ENCODE measurements around the gene BCL7B. TPM values are rescaled to one million over a fixed set of nuclear protein-coding genes. Genes with fewer than 3 reads are reported as not detected.
"Not testable (repeated sequence)": the region's sequence is repeated elsewhere in the genome, so short reads cannot be mapped to it uniquely, and the experiment has no call there.

BCL7B gene
- total RNA-seq, 1 experiment from 2014 or later, result 57.5 TPM

DNA sequence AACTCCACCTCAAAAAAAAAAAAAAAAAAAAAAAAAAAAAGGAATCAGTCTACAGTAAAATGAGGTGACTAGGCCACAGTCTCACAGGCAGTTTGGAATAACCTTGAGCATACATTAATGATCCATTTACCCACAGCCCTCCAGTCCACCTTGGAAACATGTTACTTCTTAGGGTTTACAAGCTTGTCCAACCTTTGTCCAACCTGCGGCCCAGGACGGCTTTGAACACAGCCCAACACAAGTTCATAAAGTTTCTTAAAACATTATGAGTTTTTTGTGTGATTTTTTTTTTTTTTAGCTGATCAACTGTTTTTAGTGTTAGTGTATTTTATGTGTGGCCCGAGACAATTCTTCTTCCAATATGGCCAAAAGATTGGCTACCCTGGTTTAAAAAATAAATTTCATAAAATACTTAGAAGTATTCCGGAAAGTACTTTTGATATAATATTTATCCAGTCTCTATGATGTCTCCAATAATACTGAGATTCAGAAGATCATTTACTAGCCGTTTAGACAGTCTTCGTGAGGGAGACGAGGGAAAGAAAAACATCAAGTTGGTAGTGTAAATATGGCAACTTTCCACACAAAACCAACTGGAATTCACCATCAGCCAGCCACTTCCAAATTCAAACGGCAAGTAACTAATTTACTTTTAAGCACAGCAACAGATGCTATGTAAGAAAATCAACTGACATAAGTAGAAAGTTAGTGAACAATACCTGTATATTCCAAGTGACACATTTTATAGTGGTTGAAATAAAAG is 45.3 kb downstream of the BCL7B start:
- in situ Hi-C loops (cut with HindIII; ENCODE audit: low sequenced_read_pairs), result no loop called here
- DNase-seq (ENCODE audit: low spot score), result no peak

DNA sequence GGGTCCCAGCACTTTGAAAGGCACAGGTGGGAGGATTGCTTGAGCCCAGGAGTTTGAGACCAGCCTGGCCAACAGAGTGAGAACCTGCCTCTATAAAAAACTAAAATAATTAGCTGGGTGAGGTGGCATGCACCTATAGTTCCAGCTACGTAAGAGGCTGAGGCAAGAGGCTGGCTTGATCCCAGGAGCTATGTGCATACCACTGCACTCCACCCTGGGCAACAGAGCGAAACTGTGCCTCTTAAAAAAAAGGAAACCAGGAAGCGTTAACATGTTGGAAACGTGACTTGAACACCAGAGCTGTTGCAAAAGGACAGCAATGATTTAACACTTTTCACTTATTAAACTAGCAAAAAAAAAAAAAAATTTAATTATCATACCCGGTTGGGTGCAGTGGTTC is 48.0 kb downstream of the BCL7B start:
- DNase-seq (ENCODE audit: low spot score), result no peak
- in situ Hi-C loops (cut with HindIII; ENCODE audit: low sequenced_read_pairs), result no loop called here

DNA sequence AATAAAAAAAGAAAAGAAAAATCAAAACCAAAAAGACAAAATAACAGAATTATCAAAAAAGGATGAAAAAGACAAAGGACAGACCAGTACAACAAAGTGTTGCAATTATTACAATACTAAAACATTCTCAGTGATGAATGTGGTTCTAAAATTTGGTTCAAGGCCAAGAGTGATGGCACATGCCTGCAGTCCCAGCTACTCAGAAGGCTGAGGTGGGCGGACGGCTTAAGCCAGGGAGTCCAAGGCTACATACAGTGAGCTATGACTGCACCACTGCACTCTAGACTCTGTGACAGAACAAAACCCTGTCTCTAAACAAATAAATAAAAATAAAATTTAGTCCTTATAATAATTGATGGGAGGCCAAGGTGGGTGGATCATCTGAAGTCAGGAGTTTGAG is 49.9 kb downstream of the BCL7B start:
- in situ Hi-C loops (cut with HindIII; ENCODE audit: low sequenced_read_pairs), result no loop called here
- DNase-seq (ENCODE audit: low spot score), result no peak

GRCh38 chr7:73504920-73505319 is 52.6 kb downstream of the BCL7B start:
- no peak for DNase-seq (ENCODE audit: low spot score)
- in situ Hi-C loops (cut with HindIII; ENCODE audit: low sequenced_read_pairs), result no loop called here

DNA sequence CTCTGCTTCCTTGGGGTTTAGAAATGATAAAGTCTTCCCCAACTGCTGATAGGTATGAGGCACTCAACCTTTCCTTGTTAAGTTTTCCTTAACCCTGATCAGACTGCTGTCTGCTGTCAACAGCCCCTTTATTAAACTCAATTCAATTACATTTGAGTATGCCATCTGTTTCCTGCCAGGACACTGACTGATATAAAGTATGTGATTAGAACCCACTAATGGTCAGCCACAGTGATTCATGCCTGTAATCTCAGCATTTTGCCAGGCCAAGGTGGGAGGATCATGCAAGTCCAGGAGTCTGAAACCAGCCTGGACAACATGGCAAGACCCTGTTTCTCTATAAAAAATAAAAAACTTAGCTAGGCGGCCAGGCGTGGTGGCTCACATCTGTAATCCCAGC is 53.5 kb downstream of the BCL7B start:
- no peak for DNase-seq (ENCODE audit: low spot score)
- in situ Hi-C loops (cut with HindIII; ENCODE audit: low sequenced_read_pairs), result no loop called here

- DNase-seq (ENCODE audit: low spot score), result no peak
- in situ Hi-C loops (cut with HindIII; ENCODE audit: low sequenced_read_pairs), result no loop called here
These were observed 54.3 kb downstream of the BCL7B start for GRCh38 chr7:73503229-73503628.

- in situ Hi-C loops (cut with HindIII; ENCODE audit: low sequenced_read_pairs), result no loop called here
- no peak for DNase-seq (ENCODE audit: low spot score)
These were observed 60.9 kb downstream of the BCL7B start for GRCh38 chr7:73496626-73497025.

- in situ Hi-C loops (cut with HindIII; ENCODE audit: low sequenced_read_pairs), result not testable (repeated sequence)
These were observed 62.0 kb downstream of the BCL7B start for GRCh38 chr7:73495507-73495906.

GRCh38 chr7:73489976-73490375 is 67.5 kb downstream of the BCL7B start:
- in situ Hi-C loops (cut with HindIII; ENCODE audit: low sequenced_read_pairs), result no loop called here
- DNase-seq (ENCODE audit: low spot score), result no peak

More at GRCh38 chr7:73495507-73495906, 62.0 kb downstream of the BCL7B start:
- DNase-seq (ENCODE audit: low spot score), result not testable (repeated sequence)

DNA sequence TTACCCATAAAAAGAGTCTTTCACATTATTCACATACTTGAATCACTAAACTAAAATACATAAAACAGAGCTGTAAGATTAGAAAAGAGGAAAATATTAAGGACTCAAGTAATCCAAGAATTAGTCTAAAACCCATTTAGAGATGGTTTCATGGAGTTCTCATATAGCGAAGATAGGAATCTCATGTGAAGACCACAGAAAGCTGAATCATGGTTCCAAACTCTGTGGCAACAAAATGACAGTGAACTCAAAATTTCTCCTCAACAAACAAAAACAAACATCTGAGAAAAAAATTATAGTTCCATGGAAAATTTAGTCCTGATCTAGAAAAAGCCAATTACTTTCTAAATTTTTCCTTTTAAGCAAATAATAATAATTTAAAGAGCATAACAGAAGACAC is 70.0 kb downstream of the BCL7B start:
- no peak for DNase-seq (ENCODE audit: low spot score)
- in situ Hi-C loops (cut with HindIII; ENCODE audit: low sequenced_read_pairs), result no loop called here

Other genes with a start within 250 kb of the BCL7B start
- 52.7 and 66.8 TPM in 2 replicates for gene NSUN5, start 248.9 kb downstream of the BCL7B start, total RNA-seq (2014; rRNA removed; shearing (Covaris generic))
- not detected in 2 replicates for gene TRIM50, start 229.6 kb downstream of the BCL7B start, total RNA-seq (2014; rRNA removed; shearing (Covaris generic))
- gene FKBP6, start 229.5 kb downstream of the BCL7B start, total RNA-seq (2014; rRNA removed; shearing (Covaris generic)), result not detected in 2 replicates
- gene FZD9, start 123.9 kb downstream of the BCL7B start, total RNA-seq (2014; rRNA removed; shearing (Covaris generic)), result not detected in 2 replicates
- 69.2 and 90.1 TPM in 2 replicates for gene BAZ1B, start 35.4 kb downstream of the BCL7B start, total RNA-seq (2014; rRNA removed; shearing (Covaris generic))
- gene TBL2, start 20.9 kb upstream of the BCL7B start, total RNA-seq (2014; rRNA removed; shearing (Covaris generic)), result 108 and 114 TPM in 2 replicates
- gene MLXIPL, start 66.8 kb upstream of the BCL7B start, total RNA-seq (2014; rRNA removed; shearing (Covaris generic)), result not detected in 2 replicates
- gene VPS37D, start 110.1 kb upstream of the BCL7B start, total RNA-seq (2014; rRNA removed; shearing (Covaris generic)), result 8.3 and 9.8 TPM in 2 replicates
- 12.4 and 19.6 TPM in 2 replicates for gene DNAJC30, start 125.8 kb upstream of the BCL7B start, total RNA-seq (2014; rRNA removed; shearing (Covaris generic))
- gene BUD23, start 125.9 kb upstream of the BCL7B start, total RNA-seq (2014; rRNA removed; shearing (Covaris generic)), result 203 and 204 TPM in 2 replicates
- gene STX1A, start 162.0 kb upstream of the BCL7B start, total RNA-seq (2014; rRNA removed; shearing (Covaris generic)), result 2.5 and 6.5 TPM in 2 replicates
- 34.2 and 41.1 TPM in 2 replicates for gene ABHD11, start 181.1 kb upstream of the BCL7B start, total RNA-seq (2014; rRNA removed; shearing (Covaris generic))
- not detected in 2 replicates for gene CLDN3, start 212.6 kb upstream of the BCL7B start, total RNA-seq (2014; rRNA removed; shearing (Covaris generic))